Inflammatory macrophage treated with lipopolysaccharide for 1 hour (primary cell): ENCODE measurements around the gene SCARB2.
A peak's percentile ranks its signal among the peaks of the same experiment; 100 is the strongest.
"Not testable (repeated sequence)": the region's sequence is repeated elsewhere in the genome, so short reads cannot be mapped to it uniquely, and the experiment has no call there.

ENCODE experiments used
- DNase-seq, 2 donors: peaks; one replicate each; pipeline ENCODE4 v3.0.0-alpha.2; 2020 to 2022

The SCARB2 gene

DNA sequence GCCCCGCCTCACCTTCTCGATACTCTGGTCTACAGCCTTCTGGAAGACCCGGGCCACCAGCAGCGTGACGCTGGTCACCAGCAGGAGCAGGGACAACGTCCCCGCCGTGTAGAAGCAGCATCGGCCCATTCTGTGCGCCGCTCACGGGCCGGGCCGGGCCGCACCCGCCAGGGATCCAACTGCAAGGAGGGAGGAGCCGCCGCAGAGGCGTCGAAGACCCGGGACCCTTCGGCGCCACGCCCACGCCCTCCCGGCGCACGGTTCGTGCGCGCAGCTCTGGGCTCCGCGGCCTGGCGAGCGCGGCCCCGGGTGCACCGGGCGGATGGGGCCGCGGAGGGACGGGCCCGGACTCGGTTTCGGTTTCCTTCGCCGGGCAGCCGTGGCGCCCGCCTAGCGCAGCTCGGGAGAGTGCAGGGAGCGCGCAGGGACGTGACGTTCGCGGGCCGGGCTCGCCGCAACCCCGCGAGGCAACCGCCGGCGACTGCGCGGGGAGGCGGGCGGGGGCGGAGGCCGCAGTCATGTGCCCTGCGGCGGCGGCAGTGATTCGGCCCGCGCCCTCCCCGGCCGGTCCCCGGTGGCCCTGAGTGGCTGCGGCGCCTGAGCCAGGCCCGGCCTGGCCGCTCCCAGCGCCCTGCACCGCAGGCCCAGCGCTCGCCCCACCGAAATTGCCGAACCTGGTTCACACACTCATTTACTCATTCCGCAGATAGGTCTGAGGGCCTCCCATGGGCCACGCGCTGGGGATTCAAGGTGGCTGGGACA, at the start of gene SCARB2:
TSS of gene SCARB2 (minus strand) at position 410 of the 762 bp plus-strand sequence. CDS start at position 129, 281 bp downstream.
- peak; percentile 84 for DNase-seq

DNA sequence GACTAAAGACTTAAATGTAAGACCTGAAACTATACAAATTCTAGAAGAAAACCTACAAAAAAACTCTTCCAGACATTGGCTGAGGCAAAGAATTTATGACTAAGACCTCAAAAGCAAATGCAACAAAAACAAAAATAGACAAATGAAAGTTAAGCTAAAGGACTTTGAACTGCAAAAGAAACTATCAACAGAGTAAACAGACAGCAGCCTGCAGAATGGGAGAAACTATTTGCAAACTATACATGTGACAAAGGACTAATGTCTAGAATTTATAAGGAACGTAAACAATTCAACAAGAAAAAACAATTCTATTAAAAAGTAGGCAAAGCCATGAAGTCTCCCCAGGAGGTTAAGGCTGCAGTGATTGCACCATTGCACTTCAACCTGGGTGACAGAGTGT, 46.9 kb upstream of the SCARB2 start:
- no peak for DNase-seq

- no peak for DNase-seq
These were observed 44.2 kb upstream of the SCARB2 start for GRCh38 chr4:76257824-76258223.

- DNase-seq = no peak
These were observed 43.3 kb upstream of the SCARB2 start for GRCh38 chr4:76256968-76257367.

DNA sequence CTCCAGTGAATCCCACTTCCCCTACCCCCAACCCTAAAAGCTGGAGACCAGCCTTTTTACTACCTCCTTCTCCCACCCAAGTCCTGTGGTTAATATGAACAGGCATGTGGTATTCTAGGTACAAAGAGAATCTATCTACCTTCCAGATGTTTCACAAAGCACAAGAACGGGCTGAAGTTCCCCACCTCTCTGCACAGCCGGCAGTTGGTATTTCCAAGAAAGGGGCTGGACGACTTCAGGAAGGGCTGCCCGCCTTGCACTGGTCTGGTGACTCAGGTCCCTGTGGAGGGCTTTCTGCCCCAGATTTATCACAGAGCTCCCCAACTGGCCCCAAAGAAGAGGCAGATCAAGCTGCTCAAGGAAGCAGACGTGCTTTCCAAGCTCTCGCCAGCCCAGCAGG, 42.4 kb upstream of the SCARB2 start:
- DNase-seq = no peak

DNA sequence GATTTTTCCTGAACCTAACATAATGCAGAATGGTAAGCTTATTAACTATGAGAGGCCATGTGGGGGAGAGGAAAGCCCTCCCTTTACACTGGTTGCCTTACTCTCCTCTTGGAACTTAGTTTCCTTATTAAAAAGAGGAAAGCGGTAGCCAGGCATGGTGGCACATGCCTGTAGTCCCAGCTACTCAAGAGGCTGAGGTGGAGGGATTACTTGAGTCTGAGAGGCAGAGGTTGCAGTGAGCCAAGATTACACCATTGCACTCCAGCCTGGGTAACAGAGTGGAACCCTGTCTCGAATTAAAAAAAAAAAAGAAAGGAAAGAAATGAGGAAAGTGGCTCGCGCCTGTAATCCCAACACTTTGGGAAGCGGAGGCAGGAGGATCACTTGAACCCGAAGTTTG, 39.9 kb upstream of the SCARB2 start:
- no peak for DNase-seq

DNA sequence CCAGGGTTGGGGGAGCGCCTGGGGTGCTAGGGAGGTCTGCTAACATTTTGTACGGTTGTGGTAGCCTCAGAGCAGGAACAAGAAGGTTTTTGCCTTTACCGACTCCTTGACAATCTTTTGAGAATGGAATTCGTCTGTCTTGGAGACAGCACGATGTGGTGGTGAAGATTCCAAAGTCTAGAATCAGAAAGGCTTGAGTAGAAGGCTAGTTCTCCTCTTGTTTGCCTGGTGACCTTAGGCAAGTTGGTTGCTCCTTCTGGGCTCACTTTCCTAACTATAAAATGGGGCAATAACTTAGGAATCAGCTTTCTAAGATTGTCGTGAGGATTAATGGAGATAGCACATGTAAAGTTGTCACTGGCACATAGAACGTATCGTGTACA, 38.6 kb upstream of the SCARB2 start:
- DNase-seq = no peak

DNA sequence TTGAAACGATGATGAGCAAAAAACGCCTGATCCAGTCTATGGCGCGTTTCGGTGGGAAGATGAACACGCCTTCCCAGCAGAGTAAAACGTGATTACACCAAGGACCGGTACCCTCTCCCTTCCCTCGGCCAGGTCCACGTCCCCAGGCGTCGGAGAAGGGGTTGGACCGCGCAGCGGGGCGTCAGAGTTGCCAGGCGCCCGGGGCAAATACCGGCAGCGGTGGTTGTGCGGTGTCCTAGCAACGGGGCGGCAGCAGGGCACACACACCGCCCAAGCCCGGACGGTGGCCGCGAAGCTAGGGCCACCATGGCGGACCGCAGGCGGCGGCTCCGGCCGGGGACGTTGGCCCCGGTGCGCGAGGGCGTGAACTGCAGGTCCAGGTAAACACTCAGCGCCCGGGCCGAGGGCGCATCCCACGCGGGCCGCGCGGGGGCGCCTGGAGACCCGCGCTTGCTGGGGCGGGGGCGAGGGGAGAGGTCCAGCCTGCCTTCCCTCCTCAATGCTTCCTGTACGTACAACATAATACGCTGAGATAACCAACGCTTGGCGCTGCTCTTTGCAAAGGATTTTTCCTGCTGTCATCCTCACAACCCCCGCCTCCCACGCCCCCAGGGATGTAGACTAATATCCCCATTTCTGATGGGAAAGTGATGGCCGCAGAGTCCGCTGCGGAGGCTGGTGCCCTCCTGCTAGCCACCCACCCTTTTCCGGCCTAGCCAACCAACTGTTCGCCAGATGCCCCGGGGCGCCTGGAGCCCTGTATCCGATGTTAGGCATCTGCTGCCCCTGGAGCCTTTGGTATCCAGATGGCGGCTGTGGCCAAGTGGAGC, 38.0 kb upstream of the SCARB2 start, which contains the start of gene FAM47E:
TSS of gene FAM47E (plus strand) at position 281 of the 830 bp plus-strand sequence. CDS start at position 307, 26 bp downstream.
- peak; percentile 46 to 55 for DNase-seq

GRCh38 chr4:76250962-76251361, 37.3 kb upstream of the SCARB2 start:
- DNase-seq = no peak

GRCh38 chr4:76246852-76247251, 33.2 kb upstream of the SCARB2 start:
- no peak for DNase-seq

- no peak for DNase-seq
These were observed 32.4 kb upstream of the SCARB2 start for GRCh38 chr4:76246025-76246424.

DNA sequence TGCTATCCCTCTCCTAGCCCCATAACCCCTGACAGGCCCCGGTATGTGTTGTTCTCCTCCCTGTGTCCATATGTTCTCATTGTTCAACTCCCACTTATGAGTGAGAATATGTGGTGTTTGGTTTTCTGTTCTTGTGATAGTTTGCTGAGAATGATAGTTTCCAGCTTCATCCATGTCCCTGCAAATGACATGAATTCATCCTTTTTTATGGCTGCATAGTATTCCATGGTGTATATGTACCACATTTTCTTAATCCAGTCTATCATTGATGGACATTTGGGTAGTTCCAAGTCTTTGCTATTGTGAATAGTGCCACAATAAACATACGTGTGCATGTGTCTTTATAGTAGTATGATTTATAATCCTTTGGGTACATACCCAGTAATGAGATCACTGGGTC, 30.3 kb upstream of the SCARB2 start:
- DNase-seq = not testable (repeated sequence)

DNA sequence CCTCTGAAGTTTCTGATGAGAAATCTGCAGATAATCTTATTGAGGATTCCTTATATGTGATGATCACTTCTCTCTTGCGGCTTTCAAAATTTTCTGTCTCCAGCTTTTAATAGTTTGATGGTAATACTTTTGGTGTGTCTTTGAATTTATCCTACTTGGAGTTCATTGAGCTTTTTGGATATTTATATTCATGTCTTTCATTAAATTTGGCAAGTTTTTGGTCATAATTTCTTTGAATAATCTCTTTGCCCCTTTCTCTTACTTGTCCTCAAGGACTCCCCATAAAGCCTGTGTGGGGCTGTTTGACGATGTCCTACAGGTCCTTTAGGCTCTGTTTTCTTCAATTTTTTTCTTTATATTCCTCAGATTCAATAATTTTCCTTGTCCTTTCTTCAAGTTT, 26.6 kb upstream of the SCARB2 start:
- no peak for DNase-seq

- DNase-seq = no peak
These were observed 25.1 kb upstream of the SCARB2 start for GRCh38 chr4:76238701-76239100.

GRCh38 chr4:76238236-76238635, 24.6 kb upstream of the SCARB2 start:
- DNase-seq = no peak

DNA sequence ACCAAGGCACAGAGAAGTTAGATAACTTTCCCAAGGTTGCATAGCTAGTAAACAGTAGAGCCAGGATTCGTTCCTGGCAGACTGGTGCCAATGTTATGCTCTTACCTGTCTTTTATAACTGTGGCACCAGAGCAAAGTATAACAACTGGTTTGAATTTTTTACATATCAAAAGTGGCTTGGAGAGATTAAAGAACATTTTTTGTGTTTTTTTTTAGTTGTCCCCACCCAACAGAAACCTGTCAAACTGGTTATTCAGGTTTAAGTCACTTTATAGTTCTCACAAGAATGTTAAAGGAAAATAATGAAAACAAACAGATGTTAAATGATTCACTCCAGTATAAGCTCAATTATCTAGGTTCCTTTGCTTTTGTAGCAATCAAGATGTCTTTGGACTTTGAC, 22.3 kb upstream of the SCARB2 start:
- no peak for DNase-seq

- DNase-seq = no peak
These were observed 21.8 kb upstream of the SCARB2 start for GRCh38 chr4:76235407-76235806.

DNA sequence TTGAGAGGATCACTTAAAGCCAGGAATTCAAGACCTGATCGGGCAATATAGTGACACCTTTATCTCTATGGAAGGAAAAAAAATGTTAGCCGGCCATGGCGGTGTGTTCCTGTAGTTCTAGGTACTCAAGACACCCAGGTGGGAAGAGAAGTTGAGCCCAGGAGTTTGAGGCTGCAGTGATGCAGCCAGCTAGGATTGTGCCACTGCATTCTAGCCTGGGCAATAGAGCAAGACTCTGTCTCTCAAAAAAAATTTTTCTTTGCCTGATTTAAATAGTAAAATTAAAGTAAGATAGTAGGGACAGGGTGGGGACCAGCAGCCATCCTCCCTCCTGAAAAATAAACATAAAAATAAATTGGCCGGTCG, 21.0 kb upstream of the SCARB2 start:
- no peak for DNase-seq

DNA sequence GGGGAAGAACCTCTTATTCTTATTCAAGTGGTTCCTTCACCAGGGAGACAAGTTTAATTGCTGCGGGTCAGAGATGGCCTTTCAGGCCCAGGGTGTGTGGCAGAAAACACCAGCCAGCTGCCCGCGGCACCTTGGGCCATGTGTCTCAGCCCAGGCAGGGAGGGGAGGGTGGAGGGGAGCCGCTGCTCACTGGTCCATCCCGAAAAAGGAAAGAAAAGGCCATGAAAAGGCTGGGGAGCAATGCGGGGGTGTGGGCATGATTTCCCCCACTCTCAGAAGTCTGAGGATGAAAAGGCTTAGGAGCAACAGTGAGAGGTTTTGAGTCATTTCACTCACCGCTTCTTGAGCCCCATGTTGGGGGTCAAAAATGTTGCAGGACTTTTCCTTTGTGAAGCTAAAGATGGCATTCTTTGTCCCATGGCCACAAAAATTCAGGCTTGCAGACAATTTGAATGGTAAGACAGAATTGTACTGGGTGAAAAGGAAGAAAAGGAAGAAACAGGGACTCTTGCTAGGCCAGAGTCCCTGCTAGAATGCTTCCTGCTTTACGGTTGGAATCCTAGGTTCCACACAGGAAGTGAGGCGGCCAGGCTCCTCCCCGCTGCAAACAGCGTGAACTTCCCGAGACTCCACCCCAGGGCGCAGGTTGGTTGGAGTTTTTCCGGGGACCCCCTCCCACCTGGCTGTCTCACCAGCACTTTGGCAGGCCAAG, 20.5 kb upstream of the SCARB2 start:
- no peak for DNase-seq

DNA sequence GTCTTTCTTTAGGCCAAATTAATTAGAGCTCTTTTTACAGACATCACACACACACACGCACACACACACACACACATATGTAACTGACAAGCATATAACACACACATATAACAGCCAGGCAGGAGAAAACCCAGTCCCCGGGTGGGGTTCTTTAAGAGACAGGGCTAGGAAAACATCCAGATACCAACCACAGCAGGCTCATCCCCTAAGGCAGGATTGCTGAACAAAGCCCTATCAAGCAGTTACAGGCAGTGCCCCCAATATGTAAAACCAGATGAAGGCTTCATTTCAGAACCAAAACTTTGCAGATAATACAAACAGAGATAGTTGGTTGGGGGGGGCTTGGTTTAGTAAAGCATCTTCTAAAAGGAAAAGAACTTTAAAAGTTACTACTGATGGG, 19.9 kb upstream of the SCARB2 start:
- no peak for DNase-seq

- DNase-seq = no peak
These were observed 19.5 kb upstream of the SCARB2 start for GRCh38 chr4:76233083-76233482.

DNA sequence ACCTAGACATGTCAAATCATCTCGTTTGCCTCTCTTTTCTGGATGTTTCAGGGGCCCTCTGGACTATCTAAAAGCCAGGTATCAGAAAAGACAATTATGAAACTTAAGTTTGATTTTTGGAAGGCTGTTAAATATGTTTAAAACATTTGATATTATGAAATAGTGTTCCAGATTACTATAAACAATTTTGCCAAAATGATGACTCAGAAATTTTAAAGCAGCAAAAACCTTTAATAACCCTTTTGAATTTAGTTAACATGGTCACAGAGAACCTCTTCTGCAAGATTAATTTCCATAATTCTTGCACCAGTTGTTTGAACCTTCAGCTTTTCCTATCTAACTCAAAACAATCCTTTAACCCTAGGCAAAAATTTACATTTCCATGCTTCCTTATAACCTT, 19.1 kb upstream of the SCARB2 start:
- no peak for DNase-seq

DNA sequence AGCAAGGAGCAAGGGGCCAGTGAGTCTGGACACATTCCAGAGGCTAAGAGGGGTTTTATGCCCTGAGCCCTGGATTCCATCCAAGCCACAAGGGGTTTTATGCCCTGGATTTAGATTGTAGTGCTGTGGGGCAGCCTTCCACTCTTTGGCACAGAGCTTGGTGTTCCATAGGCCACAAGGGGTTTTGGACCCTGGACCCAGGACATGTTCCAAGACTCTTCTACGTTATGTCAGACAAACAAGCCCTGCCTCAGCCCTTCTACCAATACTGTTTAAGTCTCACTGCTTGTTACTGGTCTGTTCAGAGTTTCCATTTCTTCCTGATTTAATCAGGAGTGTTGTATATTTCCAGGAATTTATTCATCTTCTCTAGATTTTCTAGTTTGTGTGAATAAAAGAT, 12.8 kb upstream of the SCARB2 start:
- DNase-seq = no peak

DNA sequence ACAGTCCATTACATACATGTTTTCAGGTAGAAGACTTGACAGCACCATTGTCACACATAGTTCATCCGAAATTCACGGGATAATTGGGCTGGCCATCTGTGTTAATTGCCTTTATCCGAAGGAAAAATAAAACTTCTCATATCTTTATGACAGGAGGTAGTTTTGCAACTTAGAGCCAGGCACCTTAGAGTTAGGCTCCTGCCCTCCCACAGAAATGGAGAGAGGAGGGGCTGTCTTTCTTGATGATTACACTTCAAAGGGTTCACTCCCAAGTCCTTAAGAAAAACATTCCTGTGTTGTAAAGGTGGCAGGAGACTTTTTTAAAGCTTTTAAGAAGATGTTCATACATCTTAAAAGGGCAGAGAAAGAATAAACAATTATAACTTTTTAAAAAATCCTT, 10.5 kb upstream of the SCARB2 start:
- DNase-seq = no peak
